Measurements from ENCODE around the gene RFC1.

The RFC1 gene

DNA sequence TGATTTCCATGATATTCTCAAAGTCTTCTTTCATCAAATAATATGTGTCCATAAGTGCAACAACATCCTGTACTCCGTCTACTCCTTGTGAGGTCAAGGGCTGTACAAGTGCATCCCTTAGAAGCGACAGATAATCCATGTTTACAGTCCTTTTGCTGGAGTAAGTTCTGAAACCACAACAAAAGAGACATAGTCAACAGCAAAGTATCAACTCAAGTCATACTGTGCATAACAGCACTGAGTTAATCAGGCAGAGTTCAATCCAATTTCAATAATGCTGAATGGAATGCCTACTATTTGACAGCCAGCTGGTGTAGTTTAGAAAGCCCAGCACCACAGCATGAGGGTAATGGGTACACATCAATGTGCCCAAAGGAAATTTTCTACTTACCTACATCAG is 74.5 kb downstream of the RFC1 start:
- H3K27me3 ChIP-seq (ENCODE audit: insufficient read depth, low read length, poor library complexity): no peaks in the 10 kb centered on the region
- no peak for ATAC-seq (ENCODE audit: insufficient read depth, low read depth)
- H3K9me3 ChIP-seq (ENCODE audit: insufficient read depth, low read length, severe bottlenecking): no peaks in the 10 kb centered on the region
- no peaks in the 10 kb centered on the region for H3K4me1 ChIP-seq (ENCODE audit: insufficient read depth, low read length)
- DNase-seq: no peak
- no peak overlapping the region for H3K27ac ChIP-seq (ENCODE audit: low read length)
- no peak overlapping the region for H3K9ac ChIP-seq (ENCODE audit: low read depth, low read length)
- no peaks in the 10 kb centered on the region for H4K20me1 ChIP-seq (ENCODE audit: insufficient read depth, low read length)
- H2AFZ ChIP-seq (ENCODE audit: low read depth, low read length): no peak overlapping the region
- no peak overlapping the region for H3K4me3 ChIP-seq (ENCODE audit: low read depth in 1 of 2, low read length in 2 of 2)
- H3K36me3 ChIP-seq (ENCODE audit: insufficient read depth, low read length): peaks cover 88% of the 10 kb centered on the region
- TF ChIP-seq EZH2 (IDR thresholded peaks at IDR 0.05; ENCODE audit: borderline replicate concordance, low read depth, low read length, severe bottlenecking): no peak
- TF ChIP-seq, protein P1, sequence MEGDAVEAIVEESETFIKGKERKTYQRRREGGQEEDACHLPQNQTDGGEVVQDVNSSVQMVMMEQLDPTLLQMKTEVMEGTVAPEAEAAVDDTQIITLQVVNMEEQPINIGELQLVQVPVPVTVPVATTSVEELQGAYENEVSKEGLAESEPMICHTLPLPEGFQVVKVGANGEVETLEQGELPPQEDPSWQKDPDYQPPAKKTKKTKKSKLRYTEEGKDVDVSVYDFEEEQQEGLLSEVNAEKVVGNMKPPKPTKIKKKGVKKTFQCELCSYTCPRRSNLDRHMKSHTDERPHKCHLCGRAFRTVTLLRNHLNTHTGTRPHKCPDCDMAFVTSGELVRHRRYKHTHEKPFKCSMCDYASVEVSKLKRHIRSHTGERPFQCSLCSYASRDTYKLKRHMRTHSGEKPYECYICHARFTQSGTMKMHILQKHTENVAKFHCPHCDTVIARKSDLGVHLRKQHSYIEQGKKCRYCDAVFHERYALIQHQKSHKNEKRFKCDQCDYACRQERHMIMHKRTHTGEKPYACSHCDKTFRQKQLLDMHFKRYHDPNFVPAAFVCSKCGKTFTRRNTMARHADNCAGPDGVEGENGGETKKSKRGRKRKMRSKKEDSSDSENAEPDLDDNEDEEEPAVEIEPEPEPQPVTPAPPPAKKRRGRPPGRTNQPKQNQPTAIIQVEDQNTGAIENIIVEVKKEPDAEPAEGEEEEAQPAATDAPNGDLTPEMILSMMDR (IDR thresholded peaks at IDR 0.05; ENCODE audit: borderline replicate concordance, extremely low read depth, low read length, poor library complexity, severe bottlenecking): no peak
- no peak overlapping the region for H3K4me2 ChIP-seq (ENCODE audit: insufficient read depth, low read length)
- no peaks in the 10 kb centered on the region for H3K79me2 ChIP-seq (ENCODE audit: insufficient read depth, low read length)

DNA sequence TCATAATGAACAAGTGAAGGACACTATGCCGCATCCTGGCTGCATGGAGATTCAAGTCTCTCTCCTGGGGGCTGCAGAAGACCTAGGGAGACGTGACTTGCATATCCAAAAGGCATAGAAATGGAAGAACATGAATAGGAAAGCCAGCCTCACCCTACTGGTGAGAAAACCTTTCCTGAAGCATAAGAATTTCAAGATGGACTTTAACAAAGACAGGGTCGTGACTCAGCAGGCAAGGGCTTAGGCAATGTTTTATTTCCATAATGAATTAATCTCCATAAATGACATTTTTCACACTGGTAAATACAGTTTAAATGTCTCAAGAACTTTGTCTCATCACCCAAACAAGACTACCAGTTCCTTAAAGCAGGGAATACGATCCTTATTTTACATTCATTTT is 78.9 kb downstream of the RFC1 start:
- TF ChIP-seq, protein P1 (IDR thresholded peaks at IDR 0.05; ENCODE audit: borderline replicate concordance, extremely low read depth, low read length, poor library complexity, severe bottlenecking): no peak
- no peak for TF ChIP-seq EZH2 (IDR thresholded peaks at IDR 0.05; ENCODE audit: borderline replicate concordance, low read depth, low read length, severe bottlenecking)
- H4K20me1 ChIP-seq (ENCODE audit: insufficient read depth, low read length): no peaks in the 10 kb centered on the region
- no peak overlapping the region for H3K9ac ChIP-seq (ENCODE audit: low read depth, low read length)
- no peaks in the 10 kb centered on the region for H3K4me1 ChIP-seq (ENCODE audit: insufficient read depth, low read length)
- ATAC-seq (ENCODE audit: insufficient read depth, low read depth) (no peak), DNase-seq (no peak)
- no peak overlapping the region for H2AFZ ChIP-seq (ENCODE audit: low read depth, low read length)
- peaks cover 71% of the 10 kb centered on the region for H3K36me3 ChIP-seq (ENCODE audit: insufficient read depth, low read length)
- H3K4me2 ChIP-seq (ENCODE audit: insufficient read depth, low read length): no peak overlapping the region
- no peak overlapping the region for H3K4me3 ChIP-seq (ENCODE audit: low read depth in 1 of 2, low read length in 2 of 2)
- no peaks in the 10 kb centered on the region for H3K27me3 ChIP-seq (ENCODE audit: insufficient read depth, low read length, poor library complexity)
- no peaks in the 10 kb centered on the region for H3K9me3 ChIP-seq (ENCODE audit: insufficient read depth, low read length, severe bottlenecking)
- H3K27ac ChIP-seq (ENCODE audit: low read length): no peak overlapping the region
- no peaks in the 10 kb centered on the region for H3K79me2 ChIP-seq (ENCODE audit: insufficient read depth, low read length)

DNA sequence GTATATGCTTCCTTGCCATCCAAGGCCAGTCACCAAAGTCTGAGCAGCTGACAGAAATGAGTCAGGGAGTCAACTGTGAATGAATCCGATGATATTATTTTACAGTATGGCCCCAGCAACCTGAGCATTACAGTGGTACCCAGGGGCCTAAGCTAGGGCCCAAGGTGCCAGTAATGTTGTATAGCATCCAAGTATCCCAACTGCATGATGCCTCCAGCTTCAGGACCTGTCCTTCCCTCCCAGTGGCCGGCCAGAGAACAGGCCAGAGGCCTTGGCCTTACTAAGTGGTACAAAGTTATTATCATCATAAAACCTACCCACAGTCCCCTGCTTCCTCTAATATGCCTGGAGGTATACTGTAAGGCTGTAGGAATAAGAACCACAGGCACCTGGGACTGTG is 79.9 kb downstream of the RFC1 start:
- H4K20me1 ChIP-seq (ENCODE audit: insufficient read depth, low read length): no peaks in the 10 kb centered on the region
- ATAC-seq (ENCODE audit: insufficient read depth, low read depth): peak; percentile 46; the same call in 2 of the 3 replicates
- no peaks in the 10 kb centered on the region for H3K27me3 ChIP-seq (ENCODE audit: insufficient read depth, low read length, poor library complexity)
- no peak overlapping the region for H3K4me3 ChIP-seq (ENCODE audit: low read depth in 1 of 2, low read length in 2 of 2)
- H3K27ac ChIP-seq (ENCODE audit: low read length): no peak overlapping the region
- DNase-seq: no peak
- no peaks in the 10 kb centered on the region for H3K79me2 ChIP-seq (ENCODE audit: insufficient read depth, low read length)
- H3K9me3 ChIP-seq (ENCODE audit: insufficient read depth, low read length, severe bottlenecking): no peaks in the 10 kb centered on the region
- no peak overlapping the region for H2AFZ ChIP-seq (ENCODE audit: low read depth, low read length)
- peaks cover 62% of the 10 kb centered on the region for H3K36me3 ChIP-seq (ENCODE audit: insufficient read depth, low read length)
- H3K9ac ChIP-seq (ENCODE audit: low read depth, low read length): no peak overlapping the region
- H3K4me2 ChIP-seq (ENCODE audit: insufficient read depth, low read length): no peak overlapping the region
- no peaks in the 10 kb centered on the region for H3K4me1 ChIP-seq (ENCODE audit: insufficient read depth, low read length)
- TF ChIP-seq, protein P1 (IDR thresholded peaks at IDR 0.05; ENCODE audit: borderline replicate concordance, extremely low read depth, low read length, poor library complexity, severe bottlenecking): no peak
- no peak for TF ChIP-seq EZH2 (IDR thresholded peaks at IDR 0.05; ENCODE audit: borderline replicate concordance, low read depth, low read length, severe bottlenecking)

DNA sequence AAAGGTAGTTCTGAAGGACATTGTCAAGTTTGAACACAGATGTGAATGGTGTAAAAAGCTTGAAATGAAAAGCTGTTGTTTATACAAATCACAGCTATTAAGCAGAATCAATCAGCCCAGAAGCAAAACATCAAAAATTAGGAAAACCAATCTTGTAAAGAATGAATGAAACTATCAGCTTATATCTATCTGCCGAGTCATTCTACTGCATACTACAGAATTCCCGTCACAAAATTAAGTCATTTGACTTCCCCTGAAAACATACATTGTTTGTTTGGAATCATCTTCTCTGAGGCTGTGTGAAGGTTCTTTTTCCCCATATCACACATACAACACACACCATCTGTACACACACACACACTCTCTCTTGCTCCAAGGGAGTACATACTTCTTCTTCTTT is 80.3 kb downstream of the RFC1 start:
- H3K4me3 ChIP-seq (ENCODE audit: low read depth in 1 of 2, low read length in 2 of 2): no peak overlapping the region
- peaks cover 58% of the 10 kb centered on the region for H3K36me3 ChIP-seq (ENCODE audit: insufficient read depth, low read length)
- ATAC-seq (ENCODE audit: insufficient read depth, low read depth): peak; percentile 20; the same call in 1 of the 3 replicates
- no peaks in the 10 kb centered on the region for H4K20me1 ChIP-seq (ENCODE audit: insufficient read depth, low read length)
- H3K79me2 ChIP-seq (ENCODE audit: insufficient read depth, low read length): no peaks in the 10 kb centered on the region
- H3K27ac ChIP-seq (ENCODE audit: low read length): no peak overlapping the region
- H3K4me2 ChIP-seq (ENCODE audit: insufficient read depth, low read length): no peak overlapping the region
- H2AFZ ChIP-seq (ENCODE audit: low read depth, low read length): no peak overlapping the region
- TF ChIP-seq, protein P1 (IDR thresholded peaks at IDR 0.05; ENCODE audit: borderline replicate concordance, extremely low read depth, low read length, poor library complexity, severe bottlenecking): no peak
- TF ChIP-seq EZH2 (IDR thresholded peaks at IDR 0.05; ENCODE audit: borderline replicate concordance, low read depth, low read length, severe bottlenecking): no peak
- no peaks in the 10 kb centered on the region for H3K9me3 ChIP-seq (ENCODE audit: insufficient read depth, low read length, severe bottlenecking)
- H3K4me1 ChIP-seq (ENCODE audit: insufficient read depth, low read length): no peaks in the 10 kb centered on the region
- DNase-seq: no peak
- H3K27me3 ChIP-seq (ENCODE audit: insufficient read depth, low read length, poor library complexity): no peaks in the 10 kb centered on the region
- H3K9ac ChIP-seq (ENCODE audit: low read depth, low read length): no peak overlapping the region

Measured in DND-41 (cell line).